GM18870 (cell line): Measurements from ENCODE around the gene SRSF3.
"Not testable (repeated sequence)": the region's sequence is repeated elsewhere in the genome, so short reads cannot be mapped to it uniquely, and the experiment has no call there.

Experiments used
- ATAC-seq: cut with Tn5 transposase; IDR thresholded peaks from one replicate; pipeline ENCODE4 v1.9.1; 2021; ENCODE audit warnings: moderate library complexity; ENCODE audit not compliant: unreplicated experiment

SRSF3 gene

DNA sequence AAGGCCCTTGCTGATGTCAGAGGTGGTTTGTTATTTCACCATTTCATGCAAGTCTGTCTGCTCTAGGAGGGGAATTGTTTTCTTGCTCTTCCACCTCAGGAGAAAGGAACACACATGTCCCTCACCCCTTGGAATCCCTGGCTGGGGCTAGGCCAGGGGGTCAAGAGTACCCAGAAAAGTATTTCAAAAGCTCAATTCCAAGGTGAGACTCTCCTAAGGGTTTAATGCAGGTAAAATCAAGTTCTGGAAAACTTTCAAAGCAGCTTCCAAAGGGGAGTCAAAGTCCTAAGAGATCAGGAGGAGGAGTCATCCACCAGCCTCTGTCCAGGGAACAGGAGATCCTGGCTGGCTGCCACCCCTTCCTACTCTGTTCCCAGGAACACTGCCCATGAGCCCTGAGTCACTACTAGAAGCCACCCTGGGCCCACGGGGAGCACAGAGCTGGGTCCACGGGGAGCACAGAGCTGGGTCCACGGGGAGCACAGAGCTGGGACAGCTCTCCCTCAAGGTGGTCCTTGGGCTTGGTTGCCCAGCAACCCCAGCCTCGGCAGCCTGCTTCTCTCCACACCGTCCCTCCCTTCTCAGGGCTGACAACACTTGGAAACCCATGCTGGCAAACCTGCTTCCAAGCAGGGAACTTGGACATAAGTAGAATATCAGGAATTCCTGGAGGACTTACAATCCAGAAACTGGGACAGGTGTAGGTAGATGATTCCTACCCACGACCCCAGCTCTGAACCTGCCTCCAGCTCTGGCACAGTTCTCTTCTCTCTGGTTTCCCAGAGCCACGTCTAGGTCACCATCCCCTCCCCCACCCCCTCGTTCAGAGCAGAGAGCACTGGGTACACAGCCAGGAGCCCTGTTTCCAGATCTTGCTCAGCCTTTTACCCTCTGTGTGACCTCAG is 49.0 kb downstream of the SRSF3 start:
- no peak for ATAC-seq

GRCh38 chr6:36643977-36644376 is 49.8 kb downstream of the SRSF3 start:
- no peak for ATAC-seq

- no peak for ATAC-seq
These were observed 54.9 kb downstream of the SRSF3 start for GRCh38 chr6:36649086-36649485.

GRCh38 chr6:36649701-36650484 is 55.7 kb downstream of the SRSF3 start:
- ATAC-seq = no peak

GRCh38 chr6:36650848-36651478 is 56.8 kb downstream of the SRSF3 start:
- no peak for ATAC-seq

GRCh38 chr6:36651659-36652379 is 57.7 kb downstream of the SRSF3 start:
- no peak for ATAC-seq

- ATAC-seq = not testable (repeated sequence)
These were observed 60.3 kb downstream of the SRSF3 start for GRCh38 chr6:36654469-36654868.
